Natural killer cell treated with Interleukin-12 subunit alpha and Interleukin-12 subunit beta and Interleukin-15 and Interleukin-18, amount 100 ng/mL, for 72 hours (primary cell): ENCODE results near the gene NEMP1. TPM values are rescaled to one million over a fixed set of nuclear protein-coding genes. Genes with fewer than 3 reads are reported as not detected.
"Not testable (repeated sequence)": the region's sequence is repeated elsewhere in the genome, so short reads cannot be mapped to it uniquely, and the experiment has no call there.

Experiments
- ATAC-seq, 2 donors: fragments of 150-1000 bp; cut with Tn5 transposase in 1 of 2; sonication (Bioruptor Pico), chemical (Tn5 transposase) in 1 of 2; 2 replicates each; pipeline ENCODE4 v1.10.0; 2021
- DNase-seq: peaks from one replicate; pipeline ENCODE4 v3.0.0; 2022; ENCODE audit warnings: low spot score
- H3K27ac Mint-ChIP-seq, 2 donors: 1 replicate in 1 of 2; 2 replicates in 1 of 2; pipeline ENCODE4 v1.8.0; 2022; ENCODE audit warnings: mixed read lengths in 2 of 2, mild to moderate bottlenecking in 1 of 2, moderate library complexity in 1 of 2
- H3K27me3 Mint-ChIP-seq, 2 donors: 1 replicate in 1 of 2; 2 replicates in 1 of 2; pipeline ENCODE4 v1.8.0; 2022; ENCODE audit warnings: mixed read lengths in 2 of 2
- H3K36me3 Mint-ChIP-seq: one replicate; pipeline ENCODE4 v1.8.0; 2022; ENCODE audit warnings: mixed read lengths
- H3K4me1 Mint-ChIP-seq, 2 donors: 1 replicate in 1 of 2; 2 replicates in 1 of 2; pipeline ENCODE4 v1.8.0; 2022; ENCODE audit warnings: low read depth in 2 of 2, mixed read lengths in 2 of 2, mild to moderate bottlenecking in 1 of 2
- H3K4me3 Mint-ChIP-seq: one replicate; pipeline ENCODE4 v1.8.0; 2022; ENCODE audit warnings: mixed read lengths
- H3K9me3 Mint-ChIP-seq: 2 replicates; pipeline ENCODE4 v1.8.0; 2022; ENCODE audit warnings: mixed read lengths
- total RNA-seq, 2 donors: library from RNA; stranded (reverse); gene quantifications; one replicate each; pipeline ENCODE4 v1.2.3, GENCODE V29; 2022

NEMP1 gene
- total RNA-seq, 2 donors from 2014 or later = 25.5 to 34.1 TPM

- Mint-ChIP-seq H3K27me3 (no peaks in the 10 kb centered on the region), H3K27ac (no peak overlapping the region), H3K4me1 (peaks cover 43 to 48% of the 10 kb centered on the region in 2 donors), H3K36me3 (no peaks in the 10 kb centered on the region), H3K9me3 (no peaks in the 10 kb centered on the region), H3K4me3 (no peak overlapping the region)
- no peak for DNase-seq
- no peak for ATAC-seq
Measured at GRCh38 chr12:57090924-57091637, 12.5 kb upstream of the NEMP1 start.

- H3K4me3 Mint-ChIP-seq = no peak overlapping the region
- peaks cover 49 to 53% of the 10 kb centered on the region in 2 donors for H3K4me1 Mint-ChIP-seq
- no peaks in the 10 kb centered on the region for H3K27me3 Mint-ChIP-seq
- H3K27ac Mint-ChIP-seq = no peak overlapping the region
- H3K36me3 Mint-ChIP-seq = no peaks in the 10 kb centered on the region
- no peak for ATAC-seq
- no peak for DNase-seq
- no peaks in the 10 kb centered on the region for H3K9me3 Mint-ChIP-seq
Measured at GRCh38 chr12:57090490-57090889, 11.9 kb upstream of the NEMP1 start.

- Mint-ChIP-seq H3K4me1 (peaks cover 49 to 56% of the 10 kb centered on the region in 2 donors), H3K27ac (peak overlapping the region; percentile 73 to 88), H3K27me3 (no peaks in the 10 kb centered on the region), H3K4me3 (peak overlapping the region; percentile 91), H3K9me3 (no peaks in the 10 kb centered on the region), H3K36me3 (no peaks in the 10 kb centered on the region)
- no peak for ATAC-seq
- no peak for DNase-seq
Measured at GRCh38 chr12:57089271-57090245, 11.0 kb upstream of the NEMP1 start.

- Mint-ChIP-seq H3K9me3 (no peaks in the 10 kb centered on the region), H3K27ac (peak within 1 kb of the TSS; percentile 94 to 96), H3K4me1 (peaks cover 47 to 53% of the 10 kb centered on the region in 2 donors), H3K36me3 (no peaks in the 10 kb centered on the region), H3K27me3 (no peaks in the 10 kb centered on the region), H3K4me3 (peak within 1 kb of the TSS; percentile 91)
- ATAC-seq (peak; percentile 89 to 90), DNase-seq (peak; percentile 97)
Measured at GRCh38 chr12:57088354-57089270, 10.0 kb upstream of the NEMP1 start, which contains the start of gene NAB2. TSS of gene NAB2 (plus strand) at chr12:57089114. CDS start at chr12:57089272, 158 bp downstream.

- peak overlapping the region; percentile 90 for H3K4me3 Mint-ChIP-seq
- peaks cover 44 to 49% of the 10 kb centered on the region in 2 donors for H3K4me1 Mint-ChIP-seq
- peak; percentile 85 for DNase-seq
- no peaks in the 10 kb centered on the region for H3K36me3 Mint-ChIP-seq
- H3K27ac Mint-ChIP-seq = peak overlapping the region; percentile 94 to 96
- ATAC-seq = peak; percentile 14 to 54
- no peaks in the 10 kb centered on the region for H3K9me3 Mint-ChIP-seq
- no peaks in the 10 kb centered on the region for H3K27me3 Mint-ChIP-seq
Measured at GRCh38 chr12:57087691-57088353, 9.2 kb upstream of the NEMP1 start.

DNA sequence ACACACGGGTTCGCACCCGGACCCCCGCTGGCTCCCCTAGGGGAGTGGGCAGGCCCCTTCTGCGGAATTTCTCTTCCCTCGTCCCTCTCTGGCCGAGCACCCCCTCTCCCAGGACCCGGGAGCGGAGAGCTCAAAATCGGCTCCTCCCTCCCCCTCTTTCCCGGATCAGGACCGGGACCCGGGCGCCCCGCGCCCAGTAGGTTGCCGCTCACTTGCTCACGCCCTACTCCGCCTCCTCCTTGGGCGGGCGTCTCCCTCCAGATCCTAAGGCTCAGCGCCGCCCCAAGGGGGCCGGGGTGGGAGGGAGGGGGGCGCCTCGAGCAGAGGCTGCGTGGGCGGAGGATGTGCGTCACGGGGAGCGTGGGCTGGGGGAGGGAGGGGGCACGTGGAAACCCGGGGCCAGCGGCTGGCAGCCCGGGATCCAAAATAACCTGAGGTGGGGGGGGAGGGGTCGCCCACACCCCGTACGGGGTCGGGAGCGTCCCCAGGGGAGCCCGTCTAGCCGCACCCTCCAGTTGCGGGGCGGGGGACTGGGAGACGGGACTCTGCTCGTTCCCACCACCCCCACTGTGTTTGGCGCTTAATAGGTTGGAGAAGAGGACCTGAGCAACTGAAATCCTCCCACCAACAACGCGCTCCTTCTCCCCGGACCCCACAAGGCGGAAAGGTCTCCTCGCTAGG, 8.6 kb upstream of the NEMP1 start:
- H3K27ac Mint-ChIP-seq = peak overlapping the region; percentile 94 to 96
- ATAC-seq = peak; percentile 61 to 70
- peaks cover 38 to 45% of the 10 kb centered on the region in 2 donors for H3K4me1 Mint-ChIP-seq
- no peaks in the 10 kb centered on the region for H3K36me3 Mint-ChIP-seq
- H3K9me3 Mint-ChIP-seq = no peaks in the 10 kb centered on the region
- H3K4me3 Mint-ChIP-seq = peak overlapping the region; percentile 90
- no peaks in the 10 kb centered on the region for H3K27me3 Mint-ChIP-seq
- DNase-seq = peak; percentile 89

- H3K9me3 Mint-ChIP-seq = no peaks in the 10 kb centered on the region
- H3K4me3 Mint-ChIP-seq = peak overlapping the region; percentile 90
- peak overlapping the region; percentile 94 to 96 for H3K27ac Mint-ChIP-seq
- ATAC-seq (no peak), DNase-seq (no peak)
- H3K27me3 Mint-ChIP-seq = no peaks in the 10 kb centered on the region
- peaks cover 38 to 43% of the 10 kb centered on the region in 2 donors for H3K4me1 Mint-ChIP-seq
- no peaks in the 10 kb centered on the region for H3K36me3 Mint-ChIP-seq
Measured at GRCh38 chr12:57086493-57087009, 8.0 kb upstream of the NEMP1 start.

DNA sequence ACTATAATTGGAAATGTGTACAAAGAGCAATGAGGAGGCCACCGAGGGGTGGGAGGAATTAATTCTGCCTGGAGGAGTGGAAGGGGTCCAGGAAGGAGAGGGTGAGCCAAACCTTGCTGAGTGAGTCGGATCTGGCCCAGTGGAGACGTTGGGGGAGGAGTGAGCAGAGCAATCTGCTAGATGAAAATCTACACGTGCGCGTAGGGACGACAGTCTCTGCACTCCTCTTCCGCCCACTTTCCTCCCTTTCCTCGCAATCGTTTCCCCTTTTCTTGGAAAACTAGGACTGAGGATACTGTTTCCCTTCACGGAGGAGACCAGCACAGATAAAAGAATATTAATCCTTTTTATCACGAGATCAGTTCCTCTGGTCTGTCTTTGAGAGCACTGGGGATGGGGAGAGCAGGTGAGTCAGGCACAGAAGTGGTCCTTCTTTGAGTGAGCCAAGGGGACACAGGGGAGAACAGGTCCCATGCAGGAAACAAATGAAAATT, 7.5 kb upstream of the NEMP1 start:
- ATAC-seq (no peak), DNase-seq (no peak)
- Mint-ChIP-seq H3K27ac (peak overlapping the region; percentile 94 to 96), H3K4me3 (peak overlapping the region; percentile 90), H3K27me3 (no peaks in the 10 kb centered on the region), H3K36me3 (no peaks in the 10 kb centered on the region), H3K4me1 (peaks cover 36 to 43% of the 10 kb centered on the region in 2 donors), H3K9me3 (no peaks in the 10 kb centered on the region)

GRCh38 chr12:57080855-57081254, 2.3 kb upstream of the NEMP1 start:
- Mint-ChIP-seq H3K36me3 (no peaks in the 10 kb centered on the region), H3K4me1 (peaks cover 4 to 16% of the 10 kb centered on the region in 2 donors), H3K9me3 (no peaks in the 10 kb centered on the region), H3K27ac (no peak overlapping the region), H3K4me3 (no peak overlapping the region), H3K27me3 (no peaks in the 10 kb centered on the region)
- no peak for DNase-seq
- ATAC-seq = no peak

GRCh38 chr12:57079821-57080220, 1.2 kb upstream of the NEMP1 start:
- ATAC-seq = no peak
- peak overlapping the region; percentile 99 for H3K4me3 Mint-ChIP-seq
- no peaks in the 10 kb centered on the region for H3K9me3 Mint-ChIP-seq
- no peak for DNase-seq
- H3K27me3 Mint-ChIP-seq = no peaks in the 10 kb centered on the region
- H3K27ac Mint-ChIP-seq = peak overlapping the region; percentile 97 to 99
- H3K4me1 Mint-ChIP-seq = peaks cover 0 to 9% of the 10 kb centered on the region in 2 donors
- H3K36me3 Mint-ChIP-seq = no peaks in the 10 kb centered on the region

- Mint-ChIP-seq H3K4me1 (peaks cover 13 to 15% of the 10 kb centered on the region in 2 donors), H3K27ac (peak overlapping the region in 1 of 2 donors; percentile 23), H3K36me3 (peaks cover 14% of the 10 kb centered on the region)
- ATAC-seq, H3K4me3 Mint-ChIP-seq, DNase-seq, H3K9me3 Mint-ChIP-seq, H3K27me3 Mint-ChIP-seq: not testable (repeated sequence)
Measured at GRCh38 chr12:57073566-57074450, 4.8 kb downstream of the NEMP1 start.
